Endothelial cell of umbilical vein (primary cell): ENCODE measurements around the gene KCNH4.

ENCODE experiments used
- CTCF ChIP-seq, 2 donors: IDR thresholded peaks; 1 replicate in 1 of 2; 2 replicates in 1 of 2; pipeline ENCODE4 v1.5.1; 2011; ENCODE audit warnings: low read length in 2 of 2, mild to moderate bottlenecking in 2 of 2, moderate library complexity in 2 of 2, control low read depth in 1 of 2, inconsistent platforms in 1 of 2, low read depth in 1 of 2; ENCODE audit not compliant: insufficient read depth in 1 of 2; ENCODE audit errors: extremely low read depth in 1 of 2
- EZH2 ChIP-seq: IDR thresholded peaks from 2 replicates; pipeline ENCODE4 v1.6.1; 2012; ENCODE audit warnings: borderline replicate concordance, low read depth, mild to moderate bottlenecking, moderate library complexity, low read length, inconsistent platforms; ENCODE audit not compliant: severe bottlenecking
- FOS ChIP-seq: IDR thresholded peaks from 2 replicates; pipeline ENCODE4 v1.6.1; 2011; ENCODE audit warnings: mild to moderate bottlenecking, low read length, moderate library complexity, borderline replicate concordance; ENCODE audit not compliant: insufficient read depth
- GATA2 ChIP-seq: IDR thresholded peaks from 2 replicates; pipeline ENCODE4 v1.7.0; 2011; ENCODE audit warnings: low read depth, mild to moderate bottlenecking, moderate library complexity, mixed read lengths, low read length; ENCODE audit not compliant: insufficient read length, insufficient read depth
- JUN ChIP-seq: IDR thresholded peaks from 2 replicates; pipeline ENCODE4 v1.6.1; 2011; ENCODE audit warnings: borderline replicate concordance, low read depth; ENCODE audit not compliant: insufficient read length, insufficient read depth
- MAX ChIP-seq: IDR thresholded peaks from 2 replicates; pipeline ENCODE4 v1.6.1; 2011; ENCODE audit not compliant: insufficient read depth, insufficient read length
- MYC ChIP-seq: IDR thresholded peaks from one replicate; pipeline ENCODE4 v1.6.1; 2011; ENCODE audit warnings: mild to moderate bottlenecking, low read depth, low read length
- POLR2A ChIP-seq: IDR thresholded peaks from 2 replicates; pipeline ENCODE4 v1.6.1; 2012; ENCODE audit warnings: low read depth, mild to moderate bottlenecking, control low read depth, low read length
- POLR2AphosphoS5 ChIP-seq: IDR thresholded peaks from 2 replicates; pipeline ENCODE4 v1.6.1; 2012; ENCODE audit warnings: low read depth, mild to moderate bottlenecking, control low read depth, low read length, moderate library complexity; ENCODE audit not compliant: insufficient read depth

GRCh38 chr17:42177684-42178083, 3.3 kb downstream of the KCNH4 start:
- TF ChIP-seq CTCF (IDR thresholded peaks at IDR 0.05; ENCODE audit: extremely low read depth in 1 of 2, insufficient read depth in 1 of 2, low read depth in 1 of 2, low read length in 2 of 2) (no peak), MAX (no peak), EZH2 (no peak), FOS (no peak), POLR2AphosphoS5 (no peak), POLR2A (no peak), JUN (no peak), GATA2 (no peak), MYC (no peak)
